Endothelial cell of umbilical vein (primary cell): ENCODE results near the gene TCP10L. TPM values are rescaled to one million over a fixed set of nuclear protein-coding genes. Genes with fewer than 3 reads are reported as not detected.
A peak's percentile ranks its signal among the peaks of the same experiment; 100 is the strongest.

Experiments
- BruUV-seq: library from RNA; stranded (reverse); fragments of 400-500 nt; replicated peaks from 2 replicates; lab custom pipeline; 2021; lab: Mats Ljungman, UMichigan
- CTCF ChIA-PET: fragments of 300-600, 350-600 bp; sonication (Branson Sonifier 250); formaldehyde crosslinking; loops from one replicate; lab custom pipeline; 2021; ENCODE audit warnings: antibody characterized with exemption, inconsistent platforms; lab: Charles Lee
- POLR2A ChIA-PET: fragments of 300-600, 350-600 bp; sonication (Branson Sonifier 250); formaldehyde crosslinking; loops from one replicate; lab custom pipeline; 2021; ENCODE audit warnings: antibody characterized with exemption, inconsistent platforms; lab: Charles Lee
- DNase-seq: peaks from one replicate; pipeline ENCODE4 v3.0.0-alpha.2; 2011; ENCODE audit warnings: low read depth, low spot score
- FAIRE-seq: peaks from 2 replicates; lab custom pipeline; 2011; peaks lifted over from hg19 to GRCh38; lab: Jason Lieb, UNC
- H2AFZ ChIP-seq: 2 replicates; pipeline ENCODE4 v1.6.0; 2012; ENCODE audit warnings: low read depth, low read length, control low read depth, inconsistent platforms
- H3K27ac ChIP-seq: 2 replicates; pipeline ENCODE4 v1.5.1; 2011; ENCODE audit warnings: low read depth, mild to moderate bottlenecking, control low read depth, low read length, moderate library complexity; ENCODE audit not compliant: insufficient read depth
- H3K27me3 ChIP-seq, 2 experiments: 2 replicates each; pipeline versions ENCODE4 v1.6.0 to v1.6.1; 2011; ENCODE audit warnings: low read length in 2 of 2, mixed read lengths in 1 of 2; ENCODE audit not compliant: control insufficient read depth in 2 of 2, insufficient read depth in 2 of 2
- H3K36me3 ChIP-seq, 2 experiments: 2 replicates in 1 of 2; 3 replicates in 1 of 2; pipeline ENCODE4 v1.5.1; 2011; ENCODE audit warnings: low read length in 2 of 2, mild to moderate bottlenecking in 1 of 2, moderate library complexity in 1 of 2; ENCODE audit not compliant: control insufficient read depth in 2 of 2, insufficient read depth in 2 of 2; ENCODE audit errors: extremely low read depth in 1 of 2
- H3K4me1 ChIP-seq: 3 replicates; pipeline ENCODE4 v1.5.1; 2011; ENCODE audit warnings: mild to moderate bottlenecking, low read length; ENCODE audit not compliant: control insufficient read depth, insufficient read depth; ENCODE audit errors: extremely low read depth
- H3K4me2 ChIP-seq: 2 replicates; pipeline ENCODE4 v1.6.1; 2011; ENCODE audit warnings: low read length, control low read depth, mixed read lengths; ENCODE audit not compliant: insufficient read depth
- H3K4me3 ChIP-seq, 3 experiments: fragments of 200-600 bp in 1 of 3; sonication (generic), shearing (Covaris generic) in 1 of 3; replicated peaks in 1 of 3; 2 replicates each; pipeline ENCODE4 v1.5.1; 2011 to 2016; ENCODE audit warnings: control low read depth in 3 of 3, low read length in 3 of 3, mild to moderate bottlenecking in 2 of 3, inconsistent platforms in 1 of 3, low read depth in 1 of 3, moderate library complexity in 1 of 3; ENCODE audit not compliant: insufficient read depth in 1 of 3
- H3K79me2 ChIP-seq: 2 replicates; pipeline ENCODE4 v1.6.0; 2012; ENCODE audit warnings: low read length, inconsistent platforms; ENCODE audit not compliant: control insufficient read depth, insufficient read depth
- H3K9ac ChIP-seq: replicated peaks from 2 replicates; pipeline ENCODE3; 2011; ENCODE audit warnings: low read length, control low read depth; ENCODE audit not compliant: insufficient read depth; ENCODE audit errors: extremely low read depth
- H3K9me1 ChIP-seq: replicated peaks from 3 replicates; pipeline ENCODE4 v1.6.0; 2011; ENCODE audit warnings: mild to moderate bottlenecking, low read length; ENCODE audit not compliant: control insufficient read depth, insufficient read depth; ENCODE audit errors: extremely low read depth
- H3K9me3 ChIP-seq: replicated peaks from 2 replicates; pipeline ENCODE4 v1.5.1; 2012; ENCODE audit warnings: low read length, inconsistent platforms; ENCODE audit not compliant: control insufficient read depth, insufficient read depth
- H4K20me1 ChIP-seq: replicated peaks from 2 replicates; pipeline ENCODE3; 2011; ENCODE audit warnings: mild to moderate bottlenecking, low read length; ENCODE audit not compliant: control insufficient read depth, insufficient read depth; ENCODE audit errors: extremely low read depth
- CTCF ChIP-seq, 2 donors: IDR thresholded peaks; 1 replicate in 1 of 2; 2 replicates in 1 of 2; pipeline ENCODE4 v1.5.1; 2011; ENCODE audit warnings: low read length in 2 of 2, mild to moderate bottlenecking in 2 of 2, moderate library complexity in 2 of 2, control low read depth in 1 of 2, inconsistent platforms in 1 of 2, low read depth in 1 of 2; ENCODE audit not compliant: insufficient read depth in 1 of 2; ENCODE audit errors: extremely low read depth in 1 of 2
- EZH2 ChIP-seq: IDR thresholded peaks from 2 replicates; pipeline ENCODE4 v1.6.1; 2012; ENCODE audit warnings: borderline replicate concordance, low read depth, mild to moderate bottlenecking, moderate library complexity, low read length, inconsistent platforms; ENCODE audit not compliant: severe bottlenecking
- FOS ChIP-seq: IDR thresholded peaks from 2 replicates; pipeline ENCODE4 v1.6.1; 2011; ENCODE audit warnings: mild to moderate bottlenecking, low read length, moderate library complexity, borderline replicate concordance; ENCODE audit not compliant: insufficient read depth
- GATA2 ChIP-seq: IDR thresholded peaks from 2 replicates; pipeline ENCODE4 v1.7.0; 2011; ENCODE audit warnings: low read depth, mild to moderate bottlenecking, moderate library complexity, mixed read lengths, low read length; ENCODE audit not compliant: insufficient read length, insufficient read depth
- JUN ChIP-seq: IDR thresholded peaks from 2 replicates; pipeline ENCODE4 v1.6.1; 2011; ENCODE audit warnings: borderline replicate concordance, low read depth; ENCODE audit not compliant: insufficient read length, insufficient read depth
- POLR2A ChIP-seq: IDR thresholded peaks from 2 replicates; pipeline ENCODE4 v1.6.1; 2012; ENCODE audit warnings: low read depth, mild to moderate bottlenecking, control low read depth, low read length
- dilution Hi-C: fragments of 300-500 bp; cut with MboI; formaldehyde crosslinking; loops from one replicate; pipeline ENCODE4 v1.15.0; 2019; ENCODE audit warnings: low sequenced_read_pairs; ENCODE audit not compliant: extremely low pct_ligation_motif_present
- intact Hi-C: fragments of 100-400 bp; cut with micrococcal nuclease; formaldehyde crosslinking; loops from one replicate; pipeline ENCODE4 v1.10.0; 2022
- polyA plus RNA-seq, 4 experiments: library from polyadenylated mRNA; depleted of rRNA in 3 of 4; stranded (reverse) in 3 of 4; unstranded in 1 of 4; fragments of >200 nt; gene quantifications; 2 replicates each; pipeline versions ENCODE4 v1.2.1 to v1.2.3, GENCODE V29; 2011 to 2012; ENCODE audit warnings: missing spikeins in 1 of 4
- total RNA-seq: library from RNA; stranded (reverse); gene quantifications from 2 replicates; pipeline ENCODE4 v1.2.3, GENCODE V29; 2021
- TF ChIP-seq, protein P1 (sequence below): IDR thresholded peaks from 2 replicates; pipeline ENCODE4 v1.6.1; 2011; ENCODE audit not compliant: insufficient read depth, insufficient read length

The TCP10L gene
- total and polyA plus RNA-seq, 2 donors (not counting 3 experiments of a cell fraction or from before 2014, with no cell fraction given), result 0.07 TPM; not detected in 1

- Histone ChIP-seq H4K20me1 (no peaks in the 10 kb centered on the region), H3K4me3 (no peak overlapping the region), H3K27me3 (no peaks in the 10 kb centered on the region), H3K79me2 (no peaks in the 10 kb centered on the region), H2AFZ (no peak overlapping the region), H3K27ac (no peak overlapping the region), H3K36me3 (no peaks in the 10 kb centered on the region), H3K9me1 (no peaks in the 10 kb centered on the region), H3K9ac (no peak overlapping the region), H3K9me3 (peaks cover 2% of the 10 kb centered on the region), H3K4me2 (no peak overlapping the region), H3K4me1 (peaks cover 17% of the 10 kb centered on the region)
- no TSS peak for BruUV-seq
- POLR2A ChIA-PET, result no interaction called here
- CTCF ChIA-PET, result interaction anchor here (1.5 kb wide), 1 partner anchor 162 kb away, joined by 4 read pairs; no protein-coding TSS in a partner anchor
- DNase-seq, result no peak
- intact Hi-C loops (loop anchor here (5.0 kb wide), 1 partner anchor 224 kb away; no protein-coding TSS in a partner anchor), dilution Hi-C loops (no loop called here)
- no peak for FAIRE-seq
- no peak for TF ChIP-seq JUN
Measured at GRCh38 chr21:32565856-32566465, 19.4 kb downstream of the TCP10L start.

- TF ChIP-seq GATA2 (no peak), JUN (no peak), POLR2A (no peak), CTCF (IDR thresholded peaks at IDR 0.05; ENCODE audit: extremely low read depth in 1 of 2, insufficient read depth in 1 of 2, low read depth in 1 of 2, low read length in 2 of 2) (no peak), FOS (no peak), EZH2 (no peak)
- TF ChIP-seq, protein P1, sequence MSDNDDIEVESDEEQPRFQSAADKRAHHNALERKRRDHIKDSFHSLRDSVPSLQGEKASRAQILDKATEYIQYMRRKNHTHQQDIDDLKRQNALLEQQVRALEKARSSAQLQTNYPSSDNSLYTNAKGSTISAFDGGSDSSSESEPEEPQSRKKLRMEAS, result no peak
- POLR2A ChIA-PET, result interaction anchor here (0.6 kb wide), 1 partner anchor 87 kb away, joined by 4 read pairs; no protein-coding TSS in a partner anchor
- Histone ChIP-seq H3K79me2 (no peaks in the 10 kb centered on the region), H3K9me3 (peaks cover 2% of the 10 kb centered on the region), H3K27ac (no peak overlapping the region), H3K9ac (no peak overlapping the region), H3K4me2 (no peak overlapping the region), H3K4me1 (peaks cover 6% of the 10 kb centered on the region), H4K20me1 (no peaks in the 10 kb centered on the region), H3K9me1 (no peaks in the 10 kb centered on the region), H3K4me3 (no peak overlapping the region), H3K36me3 (no peaks in the 10 kb centered on the region), H2AFZ (no peak overlapping the region), H3K27me3 (no peaks in the 10 kb centered on the region)
- BruUV-seq, result TSS peak; percentile 71
- no peak for FAIRE-seq
- CTCF ChIA-PET, result interaction anchor here (1.1 to 3.9 kb wide), 16 partner anchors 9 to 159 kb away, joined by 3 to 62 read pairs (median 6); partner anchors contain the start of gene EVA1C
- intact Hi-C loops (loop anchor here (1.0 kb wide), 4 partner anchors 39 to 160 kb away; no protein-coding TSS in a partner anchor), dilution Hi-C loops (no loop called here)
- DNase-seq, result peak; percentile 10
Measured at GRCh38 chr21:32562915-32563314, 22.4 kb downstream of the TCP10L start.
